Activated naive CD4-positive, alpha-beta T cell treated with anti-CD3 and anti-CD28 coated beads, Interleukin-2, amount 10 ng/mL, durations not matched to agents 7 days and 5 days (primary cell): Measurements from ENCODE around the gene PRPSAP1.

Experiments used
- CTCF ChIA-PET: fragments of 350-600 bp; sonication (Branson Sonifier 250); formaldehyde crosslinking; loops from one replicate; lab custom pipeline; 2021; ENCODE audit warnings: antibody characterized with exemption; lab: Charles Lee
- DNase-seq: peaks from one replicate; pipeline ENCODE4 v3.0.0-alpha.2; 2020
- H3K27ac Mint-ChIP-seq: one replicate; pipeline ENCODE4 v1.8.0; 2021; ENCODE audit warnings: mild to moderate bottlenecking, moderate library complexity, mixed read lengths
- H3K27me3 Mint-ChIP-seq: one replicate; pipeline ENCODE4 v1.8.0; 2021; ENCODE audit warnings: mild to moderate bottlenecking, mixed read lengths
- H3K36me3 Mint-ChIP-seq: one replicate; pipeline ENCODE4 v1.8.0; 2021; ENCODE audit warnings: mixed read lengths
- H3K4me1 Mint-ChIP-seq: one replicate; pipeline ENCODE4 v1.8.0; 2021; ENCODE audit warnings: mixed read lengths
- H3K4me3 Mint-ChIP-seq: one replicate; pipeline ENCODE4 v1.8.0; 2021; ENCODE audit warnings: mild to moderate bottlenecking, moderate library complexity, mixed read lengths
- H3K9me3 Mint-ChIP-seq: one replicate; pipeline ENCODE4 v1.8.0; 2021; ENCODE audit warnings: mixed read lengths

The PRPSAP1 gene, protein sequence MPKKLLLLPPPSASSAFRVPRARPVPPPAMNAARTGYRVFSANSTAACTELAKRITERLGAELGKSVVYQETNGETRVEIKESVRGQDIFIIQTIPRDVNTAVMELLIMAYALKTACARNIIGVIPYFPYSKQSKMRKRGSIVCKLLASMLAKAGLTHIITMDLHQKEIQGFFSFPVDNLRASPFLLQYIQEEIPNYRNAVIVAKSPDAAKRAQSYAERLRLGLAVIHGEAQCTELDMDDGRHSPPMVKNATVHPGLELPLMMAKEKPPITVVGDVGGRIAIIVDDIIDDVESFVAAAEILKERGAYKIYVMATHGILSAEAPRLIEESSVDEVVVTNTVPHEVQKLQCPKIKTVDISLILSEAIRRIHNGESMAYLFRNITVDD

DNA sequence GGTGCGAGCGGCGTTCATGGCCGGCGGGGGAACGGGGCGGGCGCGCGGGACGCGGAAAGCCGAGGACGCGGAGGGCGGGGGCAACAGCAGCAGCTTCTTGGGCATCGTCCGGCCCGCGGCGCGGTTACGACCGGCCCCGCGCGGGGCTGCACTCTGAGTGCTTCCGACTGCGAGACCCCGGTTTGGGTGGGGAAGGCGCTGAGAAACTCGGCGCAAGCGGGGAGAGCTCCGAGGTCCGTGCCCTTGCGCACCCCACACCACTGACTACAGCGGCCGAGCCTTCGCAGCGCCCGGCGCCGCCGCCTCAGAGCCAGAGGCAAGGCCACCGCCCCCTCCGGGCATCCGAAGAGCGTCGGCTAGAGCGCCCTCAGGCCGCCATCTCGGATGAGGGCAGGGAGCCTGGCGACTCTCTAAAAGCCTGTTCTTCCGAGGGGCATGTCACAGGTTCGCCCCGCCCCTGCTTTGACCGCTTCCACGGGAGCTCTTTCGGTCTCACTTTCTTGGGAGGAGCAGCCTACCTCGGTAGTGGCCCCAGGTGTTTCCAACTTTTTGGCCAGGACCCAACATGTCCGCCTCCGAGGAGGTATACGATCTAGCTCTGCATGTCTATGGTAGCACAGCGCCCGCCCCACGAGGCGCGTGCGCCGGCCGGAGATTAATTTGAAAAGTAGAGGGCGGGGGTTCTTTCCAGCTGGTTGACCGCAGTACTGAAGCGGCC lies at the start of gene PRPSAP1:
Gene PRPSAP1 (minus strand): TSS at position 318 of the 718 bp plus-strand sequence. CDS start 213 bp downstream, at position 105.
- Mint-ChIP-seq H3K4me3 (peak within 1 kb of the TSS; percentile 87), H3K27me3 (peaks cover 23% of the 10 kb centered on the region), H3K27ac (peak within 1 kb of the TSS; percentile 97), H3K36me3 (peaks cover 9% of the 10 kb centered on the region), H3K9me3 (no peaks in the 10 kb centered on the region), H3K4me1 (peaks cover 33% of the 10 kb centered on the region)
- DNase-seq: peak; percentile 87
- CTCF ChIA-PET: interaction anchor here (1.1 to 2.9 kb wide), 3 partner anchors 32 to 74 kb away, joined by 3 to 23 read pairs (median 8); partner anchors contain the start of gene SPHK1

DNA sequence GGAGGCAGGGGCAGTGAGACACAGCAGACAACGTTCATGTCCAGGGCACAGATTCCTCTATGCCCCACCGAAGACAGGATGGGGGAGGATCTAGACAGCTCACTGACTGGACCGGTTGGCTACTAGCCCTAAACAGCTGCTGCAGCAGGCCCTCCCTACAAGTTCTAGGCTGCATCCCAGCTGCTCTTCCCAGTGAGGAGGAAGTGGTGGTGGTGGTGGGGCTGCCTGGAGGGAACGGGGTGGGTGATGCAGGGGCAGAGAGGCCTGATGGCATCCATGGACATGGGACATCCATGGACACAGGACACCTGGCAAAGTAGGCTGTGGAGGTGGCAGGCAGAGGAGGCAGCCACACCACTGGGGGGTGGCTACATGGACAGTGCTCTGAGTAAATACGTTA lies 49.0 kb upstream of the PRPSAP1 start:
- no peak overlapping the region for H3K4me3 Mint-ChIP-seq
- H3K27ac Mint-ChIP-seq: no peak overlapping the region
- no peak for DNase-seq
- CTCF ChIA-PET: no interaction called here
- peaks cover 46% of the 10 kb centered on the region for H3K36me3 Mint-ChIP-seq
- no peaks in the 10 kb centered on the region for H3K4me1 Mint-ChIP-seq
- no peaks in the 10 kb centered on the region for H3K27me3 Mint-ChIP-seq
- no peaks in the 10 kb centered on the region for H3K9me3 Mint-ChIP-seq

DNA sequence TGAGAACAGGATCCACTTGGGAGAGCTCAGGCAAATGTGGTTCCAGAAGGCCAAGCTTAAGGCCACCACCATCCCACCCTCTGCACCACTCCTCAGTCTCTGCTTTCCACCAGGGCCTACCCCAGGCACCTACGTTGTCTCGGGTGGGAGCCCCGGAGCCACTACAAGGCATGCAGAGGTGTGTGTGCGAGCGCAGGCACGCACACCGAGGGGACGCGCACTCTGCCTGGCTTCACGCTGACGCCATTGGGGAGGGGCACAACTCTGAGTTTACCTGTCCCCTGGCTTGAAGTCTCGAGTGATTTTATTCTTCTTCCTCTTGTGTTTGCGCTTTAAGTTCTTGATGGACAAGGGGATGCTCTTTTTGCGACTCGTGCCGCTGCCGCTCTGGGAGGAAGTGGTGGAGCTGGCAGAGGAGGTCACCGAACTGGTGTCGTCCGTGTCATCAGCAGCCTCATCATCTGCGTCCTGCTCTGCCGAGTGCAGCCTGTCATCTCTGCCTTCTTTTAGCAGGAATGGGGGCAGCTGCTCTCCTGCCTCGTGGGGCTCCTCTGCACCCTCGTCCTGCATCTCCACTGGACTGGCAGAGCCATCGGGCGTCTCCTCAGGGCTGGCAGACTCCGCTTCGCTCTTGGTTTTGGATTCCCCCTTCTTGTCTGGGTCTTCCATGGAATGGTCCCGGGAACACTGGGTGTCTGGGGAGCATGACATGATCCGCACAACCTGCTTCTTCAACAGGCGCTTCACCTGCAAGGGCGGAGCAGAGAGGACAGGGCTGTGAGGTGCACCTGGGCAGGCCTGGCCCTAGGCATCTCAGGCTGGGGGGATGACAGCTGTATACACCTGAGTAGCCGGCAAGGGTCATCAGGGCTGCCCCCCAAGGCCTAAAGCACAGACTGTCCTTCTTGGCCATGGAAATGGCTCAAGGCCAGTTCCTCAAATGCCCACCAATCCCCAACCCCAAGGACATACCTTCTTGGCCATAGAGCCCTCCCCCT lies 45.8 kb upstream of the PRPSAP1 start:
- no peak for DNase-seq
- CTCF ChIA-PET: interaction anchor here (0.7 to 5.2 kb wide), 11 partner anchors 9 to 423 kb away, joined by 3 to 133 read pairs (median 14); partner anchors contain the start of genes PRPSAP1 and SPHK1
- Mint-ChIP-seq H3K27me3 (no peaks in the 10 kb centered on the region), H3K4me3 (no peak overlapping the region), H3K27ac (no peak overlapping the region), H3K9me3 (no peaks in the 10 kb centered on the region), H3K36me3 (peaks cover 55% of the 10 kb centered on the region), H3K4me1 (no peaks in the 10 kb centered on the region)

DNA sequence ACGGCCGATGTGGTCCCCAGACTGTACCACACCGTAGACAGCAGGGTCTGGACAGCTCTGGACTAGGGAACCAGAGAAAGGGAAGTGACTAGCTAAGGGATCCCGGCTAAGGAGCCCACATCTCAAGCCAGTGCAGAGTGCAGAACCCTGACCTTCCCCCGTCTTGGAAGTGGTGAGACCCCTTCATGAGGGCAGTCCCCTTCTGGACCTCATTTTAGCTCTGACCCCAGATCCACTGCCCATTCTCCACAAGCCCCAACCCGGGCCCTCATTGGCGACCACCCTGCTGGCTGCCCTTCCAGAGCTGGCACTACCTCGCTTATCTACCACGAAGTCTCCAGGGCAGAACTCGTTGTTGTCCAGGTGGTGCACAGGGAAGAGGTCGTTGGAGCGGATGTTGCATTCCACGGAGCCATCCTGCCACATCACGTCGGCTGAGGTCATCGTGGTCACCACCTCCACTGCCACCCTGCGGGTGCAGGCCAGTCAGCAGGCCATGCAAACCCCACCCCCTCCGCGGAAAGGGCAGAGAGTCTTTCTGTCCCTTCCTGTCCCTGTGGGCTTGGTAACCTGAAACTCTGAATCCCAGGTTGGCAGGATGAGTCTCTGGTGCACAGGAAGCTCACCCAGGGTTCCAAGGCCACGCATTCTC lies 44.9 kb upstream of the PRPSAP1 start:
- CTCF ChIA-PET: interaction anchor here (0.8 to 5.2 kb wide), 28 partner anchors 9 to 385 kb away, joined by 3 to 133 read pairs (median 5); partner anchors contain the start of genes AANAT, PRPSAP1 and SPHK1
- Mint-ChIP-seq H3K9me3 (no peaks in the 10 kb centered on the region), H3K36me3 (peaks cover 52% of the 10 kb centered on the region), H3K27ac (no peak overlapping the region), H3K27me3 (no peaks in the 10 kb centered on the region), H3K4me1 (no peaks in the 10 kb centered on the region), H3K4me3 (no peak overlapping the region)
- DNase-seq: no peak

DNA sequence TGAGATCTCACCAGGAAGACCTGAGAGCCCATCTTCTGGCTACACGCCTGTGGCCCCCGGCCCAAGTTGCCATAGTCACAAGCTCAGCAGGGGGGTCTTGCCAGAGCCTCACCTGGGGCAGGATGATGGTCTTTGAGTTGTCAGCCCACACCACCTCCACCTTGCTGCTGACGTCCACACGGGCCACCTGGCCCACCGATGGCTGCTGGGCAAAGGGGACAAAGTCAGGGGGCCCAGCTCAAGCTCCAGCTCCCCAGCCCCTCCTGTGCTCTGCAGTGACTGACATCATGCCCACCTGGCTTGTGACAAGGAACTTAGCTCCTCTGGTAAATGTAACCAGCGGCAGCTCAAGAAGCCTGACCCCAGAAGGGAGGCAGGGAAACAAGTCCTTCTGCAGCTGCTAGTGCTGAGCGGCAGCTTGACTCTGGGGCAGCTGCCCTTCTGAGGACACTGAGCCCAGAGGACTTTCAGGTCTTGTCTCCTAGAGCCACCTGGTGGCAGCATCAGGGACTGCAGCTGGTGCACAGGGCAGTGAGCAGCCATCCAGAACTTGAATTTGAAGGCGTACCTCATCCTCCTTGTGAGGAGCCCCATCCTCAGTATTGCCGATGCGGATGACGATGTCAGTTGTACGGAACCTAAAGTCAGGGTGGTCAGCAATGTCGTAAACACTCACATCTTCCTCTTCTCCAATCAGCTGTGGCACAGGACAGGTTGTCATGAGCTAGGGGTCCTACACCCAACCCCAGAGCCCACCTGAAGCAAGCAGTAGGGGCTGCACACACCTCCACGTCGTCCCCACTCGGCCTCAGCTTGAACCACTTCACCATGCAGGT lies 44.2 kb upstream of the PRPSAP1 start:
- H3K36me3 Mint-ChIP-seq: peaks cover 52% of the 10 kb centered on the region
- H3K27me3 Mint-ChIP-seq: no peaks in the 10 kb centered on the region
- H3K9me3 Mint-ChIP-seq: no peaks in the 10 kb centered on the region
- DNase-seq: peak; percentile 91
- peak overlapping the region; percentile 7 for H3K27ac Mint-ChIP-seq
- H3K4me1 Mint-ChIP-seq: no peaks in the 10 kb centered on the region
- H3K4me3 Mint-ChIP-seq: no peak overlapping the region
- CTCF ChIA-PET: interaction anchor here (0.6 to 5.2 kb wide), 38 partner anchors 10 to 389 kb away, joined by 3 to 133 read pairs (median 4); partner anchors contain the start of genes AANAT, PRPSAP1 and SPHK1

DNA sequence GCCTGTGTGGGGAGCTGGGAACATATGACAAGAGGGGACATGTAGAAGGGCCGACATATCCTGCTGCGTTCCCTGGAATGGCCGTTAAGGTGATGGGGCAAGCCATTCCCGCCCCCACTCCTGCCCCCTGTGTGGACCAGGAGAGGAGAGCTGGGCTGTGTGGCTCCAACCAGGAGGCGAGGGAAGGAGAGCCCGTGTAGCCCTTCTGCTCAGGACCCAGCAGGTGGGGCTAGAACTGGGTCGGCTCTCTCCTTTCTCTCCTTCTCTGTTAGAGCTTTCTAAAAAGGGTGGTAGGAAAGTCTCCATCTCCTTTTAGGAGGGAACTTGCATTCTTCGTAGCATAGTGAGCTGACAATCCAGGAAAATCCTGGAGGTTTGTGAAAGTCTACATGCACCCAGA lies 43.5 kb upstream of the PRPSAP1 start:
- Mint-ChIP-seq H3K4me1 (no peaks in the 10 kb centered on the region), H3K27ac (peak overlapping the region; percentile 7), H3K9me3 (no peaks in the 10 kb centered on the region), H3K36me3 (peaks cover 48% of the 10 kb centered on the region), H3K4me3 (no peak overlapping the region), H3K27me3 (no peaks in the 10 kb centered on the region)
- no peak for DNase-seq
- CTCF ChIA-PET: interaction anchor here (0.6 to 5.2 kb wide), 30 partner anchors 9 to 389 kb away, joined by 3 to 133 read pairs (median 4); partner anchors contain the start of genes PRPSAP1 and SPHK1

DNA sequence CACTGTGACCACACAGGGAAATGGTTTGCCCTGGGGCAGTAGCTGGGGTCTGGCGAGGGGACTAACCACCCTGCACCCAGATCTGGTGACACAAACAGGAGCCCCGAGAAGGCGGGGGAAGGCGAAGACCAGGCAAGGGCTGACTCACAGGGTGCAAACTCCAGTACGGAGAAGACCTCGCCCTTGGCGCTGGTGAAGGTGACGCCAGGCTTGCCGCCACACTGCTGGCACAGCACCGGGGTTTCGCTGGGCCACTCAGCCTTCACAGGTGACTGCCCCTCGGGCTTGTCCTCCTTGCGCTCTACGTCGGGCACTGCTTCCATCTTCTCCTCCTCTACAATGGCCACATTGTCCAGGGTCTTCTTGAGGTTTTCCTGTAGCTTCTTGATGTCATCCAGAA lies 42.3 kb upstream of the PRPSAP1 start:
- Mint-ChIP-seq H3K27me3 (no peaks in the 10 kb centered on the region), H3K36me3 (peaks cover 39% of the 10 kb centered on the region), H3K4me3 (no peak overlapping the region), H3K27ac (no peak overlapping the region), H3K9me3 (no peaks in the 10 kb centered on the region), H3K4me1 (no peaks in the 10 kb centered on the region)
- no peak for DNase-seq
- CTCF ChIA-PET: interaction anchor here (1.1 to 5.2 kb wide), 5 partner anchors 8 to 164 kb away, joined by 3 to 133 read pairs (median 6); no protein-coding TSS in a partner anchor

DNA sequence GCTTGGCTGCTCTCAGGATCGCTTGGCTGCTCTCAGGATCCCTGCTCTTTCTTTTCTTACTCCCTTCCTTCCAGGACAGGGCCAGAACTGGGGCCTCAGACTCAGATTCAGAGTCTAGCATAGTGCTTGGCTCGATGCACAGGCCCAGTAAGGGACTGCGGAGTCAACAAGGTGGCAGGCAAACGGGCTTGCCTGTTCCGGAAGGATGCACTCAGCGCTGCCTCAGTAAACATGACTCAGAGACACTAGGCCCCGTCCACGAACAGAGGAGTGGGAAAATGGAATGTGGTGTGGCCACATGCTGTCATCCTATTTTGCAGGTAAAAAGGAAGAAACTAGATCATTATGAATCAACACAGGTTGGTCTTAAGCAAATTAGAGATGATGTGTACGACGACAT lies 40.5 kb upstream of the PRPSAP1 start:
- Mint-ChIP-seq H3K27me3 (no peaks in the 10 kb centered on the region), H3K27ac (no peak overlapping the region), H3K36me3 (peaks cover 32% of the 10 kb centered on the region), H3K4me3 (no peak overlapping the region), H3K4me1 (no peaks in the 10 kb centered on the region), H3K9me3 (no peaks in the 10 kb centered on the region)
- no peak for DNase-seq
- CTCF ChIA-PET: interaction anchor here (1.0 to 1.7 kb wide), 2 partner anchors 14 to 90 kb away, joined by 4 read pairs; no protein-coding TSS in a partner anchor

DNA sequence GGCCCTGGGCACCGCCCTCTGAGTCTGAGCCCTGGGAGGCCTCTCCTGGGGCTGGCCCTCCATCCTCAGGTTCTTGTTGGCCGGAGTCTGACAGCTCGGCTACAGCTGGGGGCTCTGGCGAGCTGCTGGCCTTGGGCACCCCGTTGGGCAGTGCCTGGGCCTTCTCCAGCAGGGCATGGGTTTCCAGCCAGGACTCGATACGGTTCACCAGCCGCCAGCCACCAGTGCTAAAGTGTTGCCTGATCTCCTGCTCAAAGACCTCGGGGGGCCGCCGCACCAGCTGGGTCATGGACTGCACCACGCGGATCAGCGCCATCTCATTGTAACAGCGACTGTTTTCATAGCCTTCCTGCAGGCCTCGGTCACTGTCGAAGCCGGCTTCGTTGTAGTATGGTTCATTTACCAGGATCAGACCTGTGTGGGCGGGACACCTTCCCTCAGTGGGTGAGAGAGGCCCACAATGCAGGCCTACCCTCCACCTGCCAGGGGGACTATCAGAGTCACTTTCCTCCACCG lies 37.5 kb upstream of the PRPSAP1 start:
- DNase-seq: no peak
- Mint-ChIP-seq H3K27ac (no peak overlapping the region), H3K4me1 (peaks cover 2% of the 10 kb centered on the region), H3K27me3 (peaks cover 6% of the 10 kb centered on the region), H3K36me3 (peaks cover 17% of the 10 kb centered on the region), H3K9me3 (no peaks in the 10 kb centered on the region), H3K4me3 (no peak overlapping the region)
- CTCF ChIA-PET: interaction anchor here (0.6 kb wide), 1 partner anchor 20 kb away, joined by 5 read pairs; no protein-coding TSS in a partner anchor

DNA sequence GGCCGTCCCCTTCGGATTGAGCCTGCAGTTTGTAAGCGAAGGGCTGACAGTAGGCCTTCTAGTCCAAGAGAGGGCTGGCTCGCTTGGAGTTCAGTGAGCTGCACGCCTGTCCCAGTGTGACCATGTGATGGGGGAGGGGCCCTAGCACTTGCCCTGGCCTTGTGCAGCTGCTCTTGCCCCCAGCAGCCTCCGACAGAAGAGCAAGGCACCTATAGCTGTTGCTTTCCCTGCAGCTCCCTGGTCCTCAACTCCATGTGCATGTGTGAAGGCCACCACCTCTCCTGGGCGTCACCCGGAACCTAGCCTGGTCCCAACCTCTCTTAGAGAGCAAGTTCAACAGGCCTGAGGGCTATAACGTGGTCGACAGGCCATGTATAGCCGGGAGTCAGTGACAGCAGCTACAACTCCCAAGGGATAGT lies 36.3 kb upstream of the PRPSAP1 start:
- Mint-ChIP-seq H3K27me3 (peaks cover 16% of the 10 kb centered on the region), H3K4me1 (peaks cover 9% of the 10 kb centered on the region), H3K27ac (no peak overlapping the region), H3K36me3 (peaks cover 13% of the 10 kb centered on the region), H3K9me3 (no peaks in the 10 kb centered on the region), H3K4me3 (no peak overlapping the region)
- no peak for DNase-seq
- CTCF ChIA-PET: interaction anchor here (0.9 kb wide), 1 partner anchor 9 kb away, joined by 5 read pairs; no protein-coding TSS in a partner anchor

DNA sequence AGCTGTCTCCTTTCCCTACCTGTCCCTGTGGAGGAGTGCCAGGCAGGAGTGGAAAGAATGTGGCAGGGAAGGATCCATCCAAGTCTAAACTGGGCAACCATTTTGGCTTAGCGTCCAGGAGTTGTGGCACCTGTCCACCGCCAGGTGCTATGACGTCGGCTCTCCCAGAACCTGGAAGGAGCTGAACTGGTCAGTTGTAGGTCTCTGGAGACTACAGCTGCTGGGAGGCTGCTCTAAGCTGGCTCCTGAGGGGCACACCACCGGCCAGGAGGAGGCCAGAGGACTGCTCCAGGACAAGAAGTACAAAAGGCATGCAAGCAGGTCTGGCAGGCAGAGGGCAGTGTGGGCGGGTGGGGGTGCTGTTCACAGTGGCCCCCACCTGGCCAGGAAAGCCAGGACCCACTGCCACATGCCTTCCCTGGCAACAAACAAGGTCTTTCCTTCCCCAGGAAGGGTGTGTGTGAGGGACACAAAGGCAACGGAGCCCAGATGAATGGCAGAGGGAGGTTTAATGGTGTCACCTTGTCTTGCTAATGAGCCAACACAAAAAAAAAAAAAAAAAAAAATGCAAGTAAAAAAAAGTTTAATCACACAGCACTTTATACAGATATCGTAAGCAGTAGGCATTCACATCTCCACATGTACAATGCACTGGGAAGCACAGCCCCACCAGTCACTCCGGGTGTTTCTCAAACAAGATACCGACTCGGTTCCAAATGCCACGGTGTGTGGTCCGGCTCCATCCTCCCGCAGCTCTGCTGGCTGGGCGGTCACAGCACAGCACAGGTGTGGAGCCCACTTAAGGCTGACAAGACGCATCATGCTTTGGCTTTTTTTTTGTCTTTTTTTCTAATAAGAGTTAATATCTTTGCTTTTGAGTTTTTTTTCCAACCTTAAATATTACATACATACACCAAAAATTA lies 35.5 kb upstream of the PRPSAP1 start:
- Mint-ChIP-seq H3K4me3 (no peak overlapping the region), H3K9me3 (no peaks in the 10 kb centered on the region), H3K27ac (no peak overlapping the region), H3K4me1 (peaks cover 9% of the 10 kb centered on the region), H3K36me3 (peaks cover 11% of the 10 kb centered on the region), H3K27me3 (peaks cover 23% of the 10 kb centered on the region)
- CTCF ChIA-PET: interaction anchor here (0.9 kb wide), 1 partner anchor 8 kb away, joined by 5 read pairs; no protein-coding TSS in a partner anchor
- DNase-seq: no peak
